DMS79 treated with DMSO at 0.1 percent for 48 hours (cell line): ENCODE data around the gene MED12L.

Source experiments
- DNase-seq: peaks from one replicate; lab custom pipeline; 2025; lab: John Stamatoyannopoulos, UW

The MED12L gene

GRCh38 chr3:151299006-151299405 lies 213.5 kb downstream of the MED12L start:
- no peak for DNase-seq

- DNase-seq, result no peak
Observed at GRCh38 chr3:151300539-151300938, 215.1 kb downstream of the MED12L start.

- DNase-seq, result no peak
Observed at GRCh38 chr3:151301787-151302186, 216.3 kb downstream of the MED12L start.

GRCh38 chr3:151303751-151304150 lies 218.3 kb downstream of the MED12L start:
- no peak for DNase-seq

GRCh38 chr3:151305060-151305774 lies 219.8 kb downstream of the MED12L start:
- DNase-seq, result no peak

GRCh38 chr3:151305775-151306151 lies 220.3 kb downstream of the MED12L start:
- DNase-seq, result no peak

- no peak for DNase-seq
Observed at GRCh38 chr3:151306168-151306810, 220.8 kb downstream of the MED12L start.

GRCh38 chr3:151307131-151307530 lies 221.7 kb downstream of the MED12L start:
- DNase-seq, result no peak

- DNase-seq, result no peak
Observed at GRCh38 chr3:151307583-151308488, 222.4 kb downstream of the MED12L start.

GRCh38 chr3:151309566-151309965 lies 224.1 kb downstream of the MED12L start:
- no peak for DNase-seq

- DNase-seq, result no peak
Observed at GRCh38 chr3:151312972-151313371, 227.5 kb downstream of the MED12L start.

- no peak for DNase-seq
Observed at GRCh38 chr3:151314137-151314536, 228.7 kb downstream of the MED12L start.

GRCh38 chr3:151314593-151314992 lies 229.1 kb downstream of the MED12L start:
- DNase-seq, result no peak

- DNase-seq, result no peak
Observed at GRCh38 chr3:151315136-151315535, 229.7 kb downstream of the MED12L start.

- no peak for DNase-seq
Observed at GRCh38 chr3:151315846-151316245, 230.4 kb downstream of the MED12L start.

GRCh38 chr3:151316267-151316991 lies 231.0 kb downstream of the MED12L start, which contains the start of gene GPR87:
TSS of gene GPR87 (minus strand) at chr3:151316820. CDS start at chr3:151300100, 16,720 bp downstream.
- no peak for DNase-seq

- DNase-seq, result no peak
Observed at GRCh38 chr3:151318313-151318712, 232.8 kb downstream of the MED12L start.

GRCh38 chr3:151318991-151319390 lies 233.5 kb downstream of the MED12L start:
- DNase-seq, result no peak

GRCh38 chr3:151319628-151320027 lies 234.2 kb downstream of the MED12L start:
- DNase-seq, result no peak

- DNase-seq, result no peak
Observed at GRCh38 chr3:151320131-151320530, 234.7 kb downstream of the MED12L start.

- DNase-seq, result no peak
Observed at GRCh38 chr3:151321526-151321925, 236.1 kb downstream of the MED12L start.

- DNase-seq, result no peak
Observed at GRCh38 chr3:151322511-151322910, 237.0 kb downstream of the MED12L start.
